Measurements from ENCODE around the gene DPF1.

Gene DPF1

DNA sequence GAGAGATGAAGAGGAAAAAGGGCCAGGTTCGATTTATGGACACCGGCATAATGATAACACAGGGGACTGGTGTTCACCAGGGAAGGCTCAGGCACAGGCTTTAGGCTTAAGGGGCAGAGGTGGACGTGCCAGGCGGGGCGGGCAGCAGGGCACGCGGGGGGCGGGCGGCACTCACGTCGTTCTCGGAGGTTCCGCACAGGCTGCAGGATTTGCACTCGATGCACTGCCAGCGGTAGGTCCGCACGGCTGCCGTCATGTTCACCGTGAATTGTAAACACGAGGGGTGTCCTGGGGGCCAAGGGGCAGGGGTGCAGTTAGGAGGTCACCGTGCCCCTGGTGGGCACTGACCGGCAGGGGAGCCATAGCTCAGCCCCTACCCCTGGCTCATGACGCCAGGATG lies 10.6 kb downstream of the DPF1 start:
- TF ChIP-seq ZFX (IDR thresholded peaks at IDR 0.05) = no peak
- TF ChIP-seq, protein P1, sequence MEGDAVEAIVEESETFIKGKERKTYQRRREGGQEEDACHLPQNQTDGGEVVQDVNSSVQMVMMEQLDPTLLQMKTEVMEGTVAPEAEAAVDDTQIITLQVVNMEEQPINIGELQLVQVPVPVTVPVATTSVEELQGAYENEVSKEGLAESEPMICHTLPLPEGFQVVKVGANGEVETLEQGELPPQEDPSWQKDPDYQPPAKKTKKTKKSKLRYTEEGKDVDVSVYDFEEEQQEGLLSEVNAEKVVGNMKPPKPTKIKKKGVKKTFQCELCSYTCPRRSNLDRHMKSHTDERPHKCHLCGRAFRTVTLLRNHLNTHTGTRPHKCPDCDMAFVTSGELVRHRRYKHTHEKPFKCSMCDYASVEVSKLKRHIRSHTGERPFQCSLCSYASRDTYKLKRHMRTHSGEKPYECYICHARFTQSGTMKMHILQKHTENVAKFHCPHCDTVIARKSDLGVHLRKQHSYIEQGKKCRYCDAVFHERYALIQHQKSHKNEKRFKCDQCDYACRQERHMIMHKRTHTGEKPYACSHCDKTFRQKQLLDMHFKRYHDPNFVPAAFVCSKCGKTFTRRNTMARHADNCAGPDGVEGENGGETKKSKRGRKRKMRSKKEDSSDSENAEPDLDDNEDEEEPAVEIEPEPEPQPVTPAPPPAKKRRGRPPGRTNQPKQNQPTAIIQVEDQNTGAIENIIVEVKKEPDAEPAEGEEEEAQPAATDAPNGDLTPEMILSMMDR (conservative IDR thresholded peaks at IDR 0.05) = no peak
- H3K27ac ChIP-seq = no peak overlapping the region

DNA sequence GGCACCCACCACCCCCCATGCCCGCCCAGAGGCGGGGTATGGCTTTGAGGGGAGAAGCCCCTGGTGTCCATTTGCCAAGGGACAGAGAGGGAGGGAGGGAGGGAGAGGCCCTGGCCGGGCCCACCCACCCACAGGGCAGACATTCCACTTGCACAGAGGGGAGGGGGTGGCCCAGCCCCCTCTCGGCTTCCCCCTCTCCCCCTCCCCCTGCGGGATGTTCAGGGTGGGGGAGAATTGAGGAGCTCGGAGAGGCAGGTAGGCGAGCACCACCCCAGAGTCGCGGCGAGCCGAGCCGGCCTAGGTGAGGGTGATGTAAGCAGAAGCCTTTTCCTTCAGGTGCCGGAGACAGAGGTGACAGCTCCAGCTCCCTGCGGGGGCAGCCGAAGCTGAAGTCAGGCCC lies 12.3 kb downstream of the DPF1 start:
- no peak overlapping the region for H3K27ac ChIP-seq
- TF ChIP-seq, protein P1 (conservative IDR thresholded peaks at IDR 0.05) = no peak
- no peak for TF ChIP-seq ZFX (IDR thresholded peaks at IDR 0.05)

DNA sequence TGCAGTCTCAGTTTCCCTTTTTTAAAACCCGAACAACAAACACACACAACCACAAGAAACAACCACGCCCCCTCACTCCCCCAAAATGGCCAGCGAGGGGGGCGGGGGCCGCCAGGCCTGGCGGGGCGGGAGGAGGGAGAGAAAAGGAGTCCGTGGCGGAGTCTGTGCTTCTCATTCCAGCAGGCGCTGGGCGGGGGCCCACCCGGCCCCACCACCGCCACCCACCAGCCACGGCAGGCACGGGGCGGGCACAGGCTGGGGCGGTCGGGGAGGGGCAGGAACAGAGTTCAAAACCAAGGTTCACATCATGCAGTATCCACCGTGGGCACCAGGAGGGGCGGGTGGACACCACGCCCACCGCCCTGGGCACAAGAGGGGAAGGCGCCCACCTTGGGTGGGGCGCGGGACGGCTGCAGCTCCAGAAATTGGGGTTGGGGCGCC lies 12.9 kb downstream of the DPF1 start:
- H3K27ac ChIP-seq = no peak overlapping the region
- TF ChIP-seq ZFX (IDR thresholded peaks at IDR 0.05) = no peak
- TF ChIP-seq, protein P1 (conservative IDR thresholded peaks at IDR 0.05) = no peak

- TF ChIP-seq, protein P1 (conservative IDR thresholded peaks at IDR 0.05) = no peak
- no peak for TF ChIP-seq ZFX (IDR thresholded peaks at IDR 0.05)
- H3K27ac ChIP-seq = no peak overlapping the region
Measured at GRCh38 chr19:38210458-38210987, 13.5 kb downstream of the DPF1 start.

DNA sequence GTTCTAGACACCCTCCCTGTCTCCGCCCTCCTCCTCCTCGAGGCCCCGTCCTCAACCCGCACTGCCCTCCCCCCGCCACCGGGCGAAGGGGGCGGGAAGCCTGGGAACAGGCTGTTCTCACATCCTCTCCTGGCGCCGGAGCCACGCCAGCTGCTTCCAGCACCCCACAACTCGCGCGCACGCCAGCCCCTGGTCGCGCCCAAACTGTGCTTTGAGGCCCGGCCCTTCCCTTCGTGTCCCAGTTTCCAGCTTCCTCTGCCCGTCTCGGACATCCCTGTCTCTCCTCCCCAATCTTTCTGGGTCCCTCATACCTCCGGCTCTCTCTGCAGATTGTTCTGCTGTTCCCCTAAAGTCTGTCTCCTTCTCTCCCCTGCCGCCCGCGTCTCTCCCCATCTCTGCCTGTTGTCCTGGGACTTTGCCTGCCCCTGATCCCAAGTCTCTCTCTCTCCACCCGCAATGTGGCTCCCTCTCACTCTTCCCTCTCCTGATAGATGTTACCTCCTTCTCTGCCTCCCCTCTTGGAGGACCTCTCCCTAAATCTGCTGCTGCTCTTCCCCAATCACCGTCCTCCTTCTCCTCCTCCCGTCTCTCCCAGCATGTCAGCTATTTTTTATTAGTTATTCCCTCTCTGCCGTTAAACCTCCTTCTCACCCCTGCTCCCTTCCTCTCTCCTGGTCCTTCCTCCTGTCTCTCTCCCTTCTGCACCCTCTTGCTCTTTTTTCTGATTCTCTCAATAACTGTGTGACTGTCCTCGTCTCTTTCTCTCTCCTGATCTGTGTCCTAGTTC lies 14.2 kb downstream of the DPF1 start:
- H3K27ac ChIP-seq = no peak overlapping the region
- TF ChIP-seq ZFX (IDR thresholded peaks at IDR 0.05) = no peak
- TF ChIP-seq, protein P1 (conservative IDR thresholded peaks at IDR 0.05) = no peak

DNA sequence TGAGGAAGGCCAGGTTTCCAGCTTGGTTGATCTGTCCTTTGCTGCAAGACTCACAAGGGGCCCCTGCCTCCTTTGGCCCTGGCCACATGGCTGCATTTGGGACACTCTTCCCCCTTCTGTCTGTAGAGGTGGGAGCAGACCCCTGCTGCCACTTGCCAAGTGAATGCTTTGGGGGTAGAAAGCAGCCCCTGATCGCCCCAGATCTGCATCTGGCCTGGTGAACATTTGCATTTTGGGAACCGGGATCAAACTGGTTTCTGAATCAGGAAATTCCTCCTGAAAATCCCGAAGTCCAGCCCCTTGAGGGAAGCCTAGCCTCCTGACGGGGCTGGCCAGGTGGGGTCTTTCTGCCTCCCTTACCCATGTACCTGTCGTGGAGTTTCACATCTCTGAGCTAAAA lies 14.9 kb downstream of the DPF1 start:
- H3K27ac ChIP-seq = no peak overlapping the region
- TF ChIP-seq ZFX (IDR thresholded peaks at IDR 0.05) = no peak
- TF ChIP-seq, protein P1 (conservative IDR thresholded peaks at IDR 0.05) = no peak

DNA sequence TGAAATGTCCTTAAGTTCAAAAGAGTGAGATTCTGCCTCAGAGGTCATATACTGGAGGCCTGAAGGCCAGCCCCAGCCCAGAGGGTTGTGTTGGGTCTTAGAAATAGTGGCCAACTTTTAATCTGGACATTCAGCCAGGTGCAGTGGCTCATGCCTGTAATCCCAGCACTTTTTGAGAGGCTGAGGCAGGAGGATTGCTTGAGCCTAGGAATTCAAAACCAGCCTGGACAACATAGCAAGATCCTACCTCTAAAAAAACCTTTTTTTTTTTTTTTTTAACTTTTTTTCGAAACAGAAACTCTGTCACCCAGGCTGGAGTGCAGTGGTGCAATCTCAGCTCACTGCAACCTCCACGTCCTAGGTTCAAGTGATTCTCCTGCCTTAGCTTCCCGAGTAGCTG lies 15.5 kb downstream of the DPF1 start:
- H3K27ac ChIP-seq = no peak overlapping the region
- TF ChIP-seq, protein P1 (conservative IDR thresholded peaks at IDR 0.05) = no peak
- TF ChIP-seq ZFX (IDR thresholded peaks at IDR 0.05) = no peak

All from C4-2B (cell line).